ENCODE measurements around the gene BRIP1.
"Not testable (repeated sequence)": the region's sequence is repeated elsewhere in the genome, so short reads cannot be mapped to it uniquely, and the experiment has no call there.

BRIP1 gene

GRCh38 chr17:61699032-61699431 is 164.3 kb downstream of the BRIP1 start:
- no peak for DNase-seq (ENCODE audit: low spot score)

- no peak for DNase-seq (ENCODE audit: low spot score)
These were observed 165.1 kb downstream of the BRIP1 start for GRCh38 chr17:61698244-61698643.

GRCh38 chr17:61695779-61696337 is 167.5 kb downstream of the BRIP1 start:
- DNase-seq (ENCODE audit: low spot score): no peak

- DNase-seq (ENCODE audit: low spot score): no peak
These were observed 169.2 kb downstream of the BRIP1 start for GRCh38 chr17:61694095-61694494.

DNA sequence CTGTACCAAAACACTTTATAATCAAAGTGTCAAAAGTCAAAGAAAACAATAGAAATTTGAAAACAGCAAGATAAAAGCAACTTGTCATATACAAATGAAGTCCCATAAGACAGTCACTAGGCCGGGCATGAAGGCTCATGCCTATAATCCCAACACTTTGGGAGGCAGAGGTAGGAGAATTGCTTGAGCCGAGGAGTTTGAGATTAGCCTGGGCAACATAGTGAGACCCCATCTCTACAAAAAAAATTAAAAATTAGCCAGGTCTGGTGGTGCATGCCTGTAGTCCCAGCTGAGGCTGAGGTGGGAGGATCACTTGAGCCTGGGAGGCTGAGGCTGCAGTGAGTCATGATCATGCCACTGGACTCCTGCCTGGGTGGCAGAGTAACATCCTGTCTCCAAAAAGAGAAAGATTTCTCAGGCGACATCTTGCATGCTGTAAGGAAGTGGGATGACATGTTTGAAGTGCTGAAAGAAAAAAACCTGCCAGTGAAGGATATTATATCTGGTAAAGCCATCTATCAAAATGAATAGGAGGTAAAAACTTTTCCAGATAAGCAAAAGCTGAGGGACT is 173.6 kb downstream of the BRIP1 start:
- DNase-seq (ENCODE audit: low spot score): no peak

GRCh38 chr17:61687769-61688168 is 175.6 kb downstream of the BRIP1 start:
- no peak for DNase-seq (ENCODE audit: low spot score)

DNA sequence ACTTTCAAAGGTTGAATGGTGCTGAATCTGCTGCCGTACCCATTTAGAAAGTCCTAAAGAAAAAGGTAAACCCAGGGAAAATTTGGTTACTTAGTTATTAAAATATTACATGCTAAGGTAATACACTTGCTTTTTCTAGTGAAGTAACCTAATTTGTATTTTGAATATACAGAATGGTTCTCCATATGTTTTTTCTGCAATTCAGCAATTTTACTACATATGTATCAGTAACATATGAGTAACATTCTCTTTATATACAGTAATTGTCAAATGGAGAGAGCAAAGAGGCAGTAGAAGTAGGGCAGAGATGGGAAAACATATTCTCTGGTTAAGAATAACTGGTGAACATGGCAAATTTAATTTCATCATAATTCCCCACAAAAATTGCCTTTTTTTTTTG is 177.2 kb downstream of the BRIP1 start:
- DNase-seq (ENCODE audit: low spot score): no peak

DNA sequence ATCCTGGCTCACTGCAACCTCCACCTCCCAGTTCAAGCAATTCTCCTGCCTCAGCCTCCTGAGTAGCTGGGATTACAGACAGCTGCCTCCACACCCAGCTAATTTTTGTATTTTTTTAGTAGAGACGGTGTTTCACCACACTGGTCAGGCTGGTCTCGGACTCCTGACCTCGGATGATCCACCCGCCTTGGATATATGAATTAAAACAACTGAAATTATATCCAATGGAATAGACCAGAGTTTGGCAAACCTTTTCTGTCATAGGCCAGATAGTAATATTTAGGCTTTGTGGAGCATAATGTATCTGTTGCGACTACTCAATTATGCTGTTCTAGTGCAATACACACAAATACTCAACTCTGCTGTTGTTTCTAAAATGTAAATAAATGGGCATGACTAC is 178.5 kb downstream of the BRIP1 start:
- DNase-seq (ENCODE audit: low spot score): no peak

DNA sequence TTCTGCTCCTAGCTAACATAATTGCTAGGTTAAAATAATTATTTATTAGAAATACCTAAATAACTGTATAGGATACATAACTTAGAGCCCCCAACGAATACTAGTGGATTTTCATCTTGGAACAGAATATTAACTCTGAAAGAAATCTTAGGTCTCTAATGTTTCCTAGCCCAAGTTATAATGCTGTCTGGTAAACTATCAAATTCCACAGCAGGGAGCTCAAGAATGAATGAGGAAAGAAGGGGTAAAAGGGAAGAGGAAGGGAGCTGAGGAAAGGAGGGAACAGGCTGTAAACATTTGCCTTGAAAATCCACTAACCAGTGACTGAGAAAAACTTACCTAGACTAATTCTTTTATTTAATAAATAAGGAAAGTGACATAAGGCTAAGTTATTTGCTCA is 179.2 kb downstream of the BRIP1 start:
- DNase-seq (ENCODE audit: low spot score): no peak

GRCh38 chr17:61683466-61683865 is 179.9 kb downstream of the BRIP1 start:
- no peak for DNase-seq (ENCODE audit: low spot score)

- no peak for DNase-seq (ENCODE audit: low spot score)
These were observed 182.4 kb downstream of the BRIP1 start for GRCh38 chr17:61680921-61681320.

DNA sequence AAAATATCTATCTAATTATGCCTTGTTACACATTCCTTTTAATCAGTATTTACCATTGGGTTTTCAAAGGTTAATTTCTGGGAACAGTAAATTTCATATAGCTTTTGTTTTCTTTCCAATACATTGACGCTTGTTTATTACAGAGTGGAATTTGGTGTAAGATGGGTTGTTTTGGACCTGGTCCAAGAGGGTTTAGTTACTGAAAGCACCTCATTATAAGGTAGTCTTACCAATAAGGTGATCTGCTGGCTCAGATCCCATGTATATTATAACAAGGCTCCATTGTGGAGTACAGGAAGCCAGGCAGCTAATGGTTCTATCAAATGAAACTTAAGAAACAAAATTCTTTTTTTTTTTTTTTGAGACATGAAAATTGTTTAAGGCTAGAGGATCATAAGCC is 185.0 kb downstream of the BRIP1 start:
- DNase-seq (ENCODE audit: low spot score): no peak

- DNase-seq (ENCODE audit: low spot score): not testable (repeated sequence)
These were observed 186.0 kb downstream of the BRIP1 start for GRCh38 chr17:61677150-61677811.

DNA sequence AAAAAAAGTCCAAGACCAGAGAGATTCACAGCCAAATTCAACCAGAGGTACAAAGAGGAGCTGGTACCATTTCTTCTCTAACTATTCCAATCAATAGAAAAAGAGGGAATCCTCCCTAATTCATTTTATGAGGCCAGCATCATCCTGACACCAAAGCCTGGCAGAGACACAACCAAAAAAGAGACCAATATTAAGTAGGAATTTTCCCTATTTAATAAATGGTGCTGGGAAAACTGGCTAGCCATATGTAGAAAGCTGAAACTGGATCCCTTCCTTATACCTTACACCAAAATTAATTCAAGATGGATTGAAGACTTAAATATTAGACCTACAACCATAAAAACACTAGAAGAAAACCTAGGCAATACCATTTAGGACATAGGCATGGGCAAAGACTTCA is 186.8 kb downstream of the BRIP1 start:
- not testable (repeated sequence) for DNase-seq (ENCODE audit: low spot score)

GRCh38 chr17:61674609-61675008 is 188.7 kb downstream of the BRIP1 start:
- DNase-seq (ENCODE audit: low spot score): not testable (repeated sequence)

- not testable (repeated sequence) for DNase-seq (ENCODE audit: low spot score)
These were observed 190.1 kb downstream of the BRIP1 start for GRCh38 chr17:61673019-61673897.

DNA sequence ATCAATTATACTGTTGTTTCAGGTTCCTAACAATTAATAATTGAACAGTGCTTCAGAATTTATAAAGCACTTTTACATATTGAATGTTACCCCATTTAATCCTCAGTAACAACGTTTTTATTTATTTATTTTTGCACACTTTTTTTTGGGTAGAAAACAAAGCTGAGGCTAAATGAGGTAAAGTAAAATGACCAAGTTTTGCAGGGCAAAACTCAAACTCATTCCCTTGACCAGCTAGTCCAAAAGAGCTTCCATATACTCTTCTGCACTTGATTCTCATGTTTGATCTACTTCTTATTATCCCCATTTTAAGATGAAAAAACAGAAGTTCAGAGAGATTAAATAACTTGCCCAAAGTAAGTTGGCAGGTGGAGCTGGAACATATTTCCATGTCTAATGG is 191.2 kb downstream of the BRIP1 start:
- no peak for DNase-seq (ENCODE audit: low spot score)

- DNase-seq (ENCODE audit: low spot score): no peak
These were observed 192.6 kb downstream of the BRIP1 start for GRCh38 chr17:61670691-61671090.

- DNase-seq (ENCODE audit: low spot score): no peak
These were observed 193.8 kb downstream of the BRIP1 start for GRCh38 chr17:61669522-61669921.

DNA sequence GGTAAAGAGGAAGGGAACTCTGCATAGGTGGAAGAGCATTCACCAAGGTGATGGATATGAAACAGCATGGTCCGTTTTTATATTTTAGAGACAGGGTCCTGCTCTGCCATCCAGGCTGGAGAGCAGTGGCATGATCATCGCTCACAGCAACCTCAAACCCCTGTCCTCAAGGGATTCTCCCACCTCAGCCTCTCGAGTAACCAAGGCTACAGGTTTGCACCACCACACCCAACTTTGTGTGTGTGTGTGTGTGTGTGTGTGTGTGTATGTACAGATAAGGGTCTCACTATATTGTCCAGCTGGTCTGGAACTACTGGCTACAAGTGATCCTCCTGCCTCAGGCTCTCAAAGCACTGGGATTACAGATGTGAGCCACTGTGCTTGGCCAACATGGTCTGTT is 194.8 kb downstream of the BRIP1 start:
- DNase-seq (ENCODE audit: low spot score): no peak

DNA sequence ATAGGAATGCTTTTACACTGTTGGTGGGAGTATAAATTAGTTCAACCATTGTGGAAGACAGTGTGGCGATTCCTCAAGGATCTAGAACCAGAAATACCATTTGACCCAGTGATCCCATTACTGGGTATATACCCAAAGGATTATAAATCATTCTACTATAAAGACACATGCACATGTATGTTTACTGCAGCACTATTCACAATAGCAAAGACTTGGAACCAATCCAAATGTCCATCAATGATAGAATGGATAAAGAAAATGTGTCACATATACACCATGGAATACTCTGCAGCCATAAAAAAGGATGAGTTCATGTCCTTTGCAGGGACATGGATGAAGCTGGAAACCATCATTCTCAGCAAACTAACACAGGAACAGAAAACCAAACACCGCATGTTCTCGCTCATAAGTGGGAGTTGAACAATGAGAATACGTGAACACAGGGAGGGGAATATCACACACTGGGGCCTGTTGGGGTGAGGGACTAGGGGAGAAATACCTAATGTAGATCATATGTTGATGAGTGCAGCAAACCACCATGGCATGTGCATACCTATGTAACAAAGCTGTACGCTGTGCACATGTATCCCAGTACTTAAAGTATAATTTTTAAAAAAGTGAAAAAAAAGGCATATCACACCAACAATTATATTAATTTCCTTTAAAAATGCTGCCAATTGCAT is 196.8 kb downstream of the BRIP1 start:
- DNase-seq (ENCODE audit: low spot score): not testable (repeated sequence)

DNA sequence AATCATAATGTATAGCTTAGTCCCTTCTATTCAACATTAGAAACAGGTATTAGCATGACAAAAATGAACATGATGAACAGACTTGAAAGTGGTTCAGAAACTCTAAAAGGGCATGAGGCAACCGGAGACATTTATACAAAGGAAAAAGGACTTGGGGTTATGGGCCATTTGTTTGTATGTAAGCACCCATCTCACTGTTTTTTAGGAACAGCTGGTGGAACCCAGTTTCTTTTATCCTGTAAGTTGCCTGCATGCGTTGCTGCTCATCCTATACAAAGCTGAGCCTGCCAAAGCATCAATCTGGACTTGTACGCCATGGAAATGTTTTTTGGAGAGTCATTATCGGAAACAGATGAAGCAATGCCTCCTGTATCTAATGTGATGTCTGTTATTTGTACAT is 200.0 kb downstream of the BRIP1 start:
- DNase-seq (ENCODE audit: low spot score): no peak

Measured in AG08396 (cell line).